ENCODE results near the gene CCNA1.

The CCNA1 gene

DNA sequence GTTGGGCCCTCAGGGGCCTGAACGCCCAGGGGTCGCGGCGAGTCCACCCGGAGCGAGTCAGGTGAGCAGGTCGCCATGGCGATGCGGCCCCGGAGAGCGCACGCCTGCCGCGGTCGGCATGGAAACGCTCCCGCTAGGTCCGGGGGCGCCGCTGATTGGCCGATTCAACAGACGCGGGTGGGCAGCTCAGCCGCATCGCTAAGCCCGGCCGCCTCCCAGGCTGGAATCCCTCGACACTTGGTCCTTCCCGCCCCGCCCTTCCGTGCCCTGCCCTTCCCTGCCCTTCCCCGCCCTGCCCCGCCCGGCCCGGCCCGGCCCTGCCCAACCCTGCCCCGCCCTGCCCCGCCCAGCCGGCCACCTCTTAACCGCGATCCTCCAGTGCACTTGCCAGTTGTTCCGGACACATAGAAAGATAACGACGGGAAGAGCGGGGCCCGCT is at the start of gene CCNA1:
CCNA1 (plus strand) TSS at position 390 of the 439 bp plus-strand sequence. CDS start 562 bp downstream, outside the sequence.
- DNase-seq = peak; percentile 55

DNA sequence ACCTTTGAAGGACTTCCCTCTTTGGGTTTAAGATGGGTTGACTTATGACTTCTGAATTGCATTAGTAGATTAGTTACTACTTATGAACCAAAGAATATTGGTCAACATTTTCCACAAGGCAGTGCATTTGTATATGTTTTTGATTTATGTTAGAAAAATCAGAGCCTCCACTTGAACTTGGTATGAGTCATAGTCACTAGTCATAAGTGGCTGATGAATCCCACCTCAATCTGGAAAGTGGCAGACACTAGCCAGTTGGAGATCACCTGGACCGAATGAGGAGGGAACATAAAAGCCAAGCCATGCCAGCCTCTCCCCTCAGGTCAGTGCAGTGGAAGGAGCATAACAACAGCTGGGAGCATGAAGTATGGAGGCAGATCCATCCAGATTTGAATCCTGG is 46.8 kb upstream of the CCNA1 start:
- no peak for DNase-seq

DNA sequence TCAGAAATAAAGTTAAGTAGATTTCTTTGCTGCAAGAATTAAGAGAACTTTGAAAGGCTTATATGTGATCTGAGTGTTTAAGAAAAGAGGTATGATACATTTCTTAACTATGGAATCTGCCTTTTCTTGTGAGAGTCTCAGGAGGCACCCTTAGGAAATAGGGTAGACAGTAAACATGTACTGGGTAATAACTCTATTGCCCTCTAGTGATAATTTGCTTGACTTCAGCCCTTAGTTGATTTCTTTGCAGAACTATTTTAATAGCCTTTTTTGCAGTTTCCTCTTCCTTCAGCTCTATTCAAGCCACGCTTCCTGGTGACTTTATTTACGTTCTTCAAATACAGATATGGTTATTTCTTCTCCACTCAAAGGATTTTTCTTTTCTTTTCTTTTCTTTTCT is 37.0 kb upstream of the CCNA1 start:
- no peak for DNase-seq

DNA sequence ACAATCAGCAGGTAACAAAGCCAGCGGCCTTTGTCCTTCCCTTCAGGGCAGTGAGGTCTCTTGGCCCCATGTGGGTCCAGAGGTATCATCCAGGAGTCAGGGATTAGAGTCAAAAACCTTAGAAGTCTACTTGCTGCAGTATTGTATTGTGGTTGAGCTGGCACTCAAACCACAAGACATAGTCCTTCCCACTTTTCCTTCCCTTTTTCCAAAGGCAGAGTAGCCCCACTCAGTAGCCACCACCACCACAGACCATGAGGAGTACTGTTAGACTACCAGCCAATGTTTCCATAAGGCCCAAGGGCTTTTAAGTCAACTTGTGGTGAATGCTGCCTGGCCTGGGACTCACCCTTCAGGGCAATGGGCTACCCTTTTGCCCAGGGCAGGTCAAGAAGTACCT is 27.1 kb upstream of the CCNA1 start:
- DNase-seq = no peak

DNA sequence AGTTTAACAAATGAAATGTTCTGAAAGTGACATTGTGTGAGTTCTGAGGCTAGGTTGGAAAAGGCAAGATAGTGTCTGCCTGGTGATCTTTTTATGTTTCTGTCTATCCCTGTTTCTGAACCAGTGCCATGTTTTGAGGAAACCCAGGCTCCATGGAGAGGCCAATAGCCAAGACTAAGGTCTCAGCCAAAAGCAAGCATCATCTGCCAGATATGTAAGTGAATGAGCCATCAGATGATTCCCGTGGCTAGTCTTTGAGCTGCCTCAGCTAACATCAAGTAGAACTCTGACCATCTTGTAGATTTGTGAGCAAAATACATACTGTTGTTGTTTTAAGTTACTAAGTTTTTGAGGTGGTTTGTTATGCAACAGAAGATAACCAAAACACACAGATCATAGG is 19.6 kb upstream of the CCNA1 start:
- no peak for DNase-seq

DNA sequence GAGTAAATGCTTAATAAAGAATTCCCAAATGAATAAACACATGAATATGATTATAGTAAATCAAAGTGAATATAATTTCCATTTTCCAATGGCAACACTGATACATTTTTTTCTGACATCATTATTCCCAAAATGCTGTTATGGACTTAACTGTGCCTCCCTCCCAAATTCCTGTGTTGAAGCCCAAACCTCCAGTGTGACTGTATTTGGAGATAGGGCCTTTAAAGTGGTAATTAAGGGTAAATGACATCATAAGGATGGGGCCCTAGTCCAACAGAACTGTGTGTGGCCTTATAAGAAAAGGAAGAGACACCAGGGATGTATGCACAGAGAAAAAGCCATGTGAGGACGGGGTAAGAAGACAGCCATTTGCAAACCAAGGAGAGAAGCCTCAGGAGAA is 19.1 kb upstream of the CCNA1 start:
- DNase-seq = no peak

DNA sequence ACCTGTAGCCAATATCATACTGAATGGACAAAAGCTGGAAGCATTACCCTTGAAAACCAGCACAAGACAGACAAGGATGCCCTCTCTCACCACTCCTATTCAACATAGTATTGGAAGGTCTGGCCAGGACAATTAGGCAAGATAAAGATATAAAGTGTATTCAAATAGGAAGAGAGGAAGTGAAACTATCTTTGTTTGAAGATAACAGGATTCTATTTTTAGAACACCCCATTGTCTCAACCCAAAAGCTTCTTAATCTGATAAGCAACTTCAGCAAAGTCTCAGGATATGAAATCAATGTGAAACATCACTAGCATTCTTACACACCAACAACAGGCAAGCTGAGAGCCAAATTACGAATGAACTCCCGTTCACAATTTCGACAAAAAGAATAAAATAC is 17.8 kb upstream of the CCNA1 start:
- no peak for DNase-seq

DNA sequence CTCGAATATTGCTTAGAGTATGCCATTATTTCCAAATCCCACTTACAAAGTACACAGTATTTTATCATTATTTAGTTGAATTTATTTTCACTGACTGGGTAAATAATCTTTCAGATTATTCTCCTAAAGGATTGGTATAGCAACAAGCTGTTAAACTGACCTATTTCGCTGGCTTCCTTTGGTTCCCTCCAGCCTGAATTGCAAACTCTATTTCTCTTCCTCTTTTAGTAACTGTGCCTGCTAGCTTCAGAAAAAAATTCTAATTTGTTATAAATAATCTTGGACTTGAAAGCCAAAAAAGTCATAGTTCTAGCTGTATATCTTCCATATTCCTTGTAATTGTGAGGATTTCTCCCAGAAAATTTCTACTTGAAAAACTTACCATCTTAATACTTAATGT is 15.0 kb upstream of the CCNA1 start:
- no peak for DNase-seq

DNA sequence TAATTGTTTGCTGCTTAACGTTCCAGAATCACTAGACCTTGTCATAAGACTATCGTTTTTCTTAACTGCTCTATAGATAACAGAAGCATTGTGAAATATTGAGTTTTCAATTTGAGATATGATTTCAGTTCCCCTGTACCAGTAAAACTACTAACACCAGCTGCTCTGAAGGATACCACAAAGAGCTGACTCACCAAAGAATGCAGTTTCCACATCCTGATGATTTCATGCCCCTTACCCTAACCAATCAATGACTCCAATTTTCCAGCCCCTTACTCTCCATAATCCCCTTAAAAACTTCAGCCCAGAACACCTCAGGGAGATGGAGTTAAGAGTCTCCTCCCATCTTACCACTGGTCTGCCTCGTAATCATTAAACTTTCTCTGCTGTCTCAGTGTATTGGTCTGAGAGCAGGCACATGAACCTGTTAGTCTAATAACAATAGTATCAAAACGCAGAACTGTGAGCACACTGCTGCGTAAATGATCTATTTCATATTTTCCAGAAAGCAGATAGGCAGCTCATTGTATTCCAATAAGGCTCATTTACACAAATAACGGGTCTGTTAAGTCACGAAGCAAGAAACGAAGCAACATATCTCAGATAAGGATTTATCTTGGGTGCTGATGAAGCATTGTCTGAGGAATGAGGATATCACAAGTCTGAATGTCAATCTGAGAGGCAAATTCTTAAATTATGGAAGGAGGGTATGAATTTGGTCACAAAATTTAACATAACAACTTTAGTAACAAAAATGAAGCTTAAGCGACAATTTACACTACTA is 14.1 kb upstream of the CCNA1 start:
- no peak for DNase-seq

DNA sequence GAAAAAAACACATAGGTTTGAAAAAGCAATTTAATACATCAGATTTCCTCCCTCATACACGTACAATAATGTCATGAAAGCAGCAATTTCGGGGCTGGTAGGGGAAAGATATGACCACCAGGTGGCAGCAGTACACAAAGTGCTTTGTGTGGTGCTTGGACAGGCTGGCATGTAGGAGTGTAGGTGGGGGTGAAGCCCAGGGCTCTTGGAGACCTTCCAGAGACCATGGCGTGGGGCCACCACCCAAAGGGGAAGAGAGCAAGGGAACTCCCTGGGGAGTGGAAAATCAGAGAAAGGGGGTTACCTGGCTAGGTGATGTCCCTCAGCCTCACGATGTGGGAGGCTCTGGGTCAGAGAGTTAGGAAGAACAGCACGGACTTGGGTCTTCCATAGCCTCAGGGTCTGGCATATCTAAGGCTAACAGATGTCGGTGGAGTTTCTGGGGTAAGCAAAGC is 11.8 kb upstream of the CCNA1 start:
- peak; percentile 55 for DNase-seq

DNA sequence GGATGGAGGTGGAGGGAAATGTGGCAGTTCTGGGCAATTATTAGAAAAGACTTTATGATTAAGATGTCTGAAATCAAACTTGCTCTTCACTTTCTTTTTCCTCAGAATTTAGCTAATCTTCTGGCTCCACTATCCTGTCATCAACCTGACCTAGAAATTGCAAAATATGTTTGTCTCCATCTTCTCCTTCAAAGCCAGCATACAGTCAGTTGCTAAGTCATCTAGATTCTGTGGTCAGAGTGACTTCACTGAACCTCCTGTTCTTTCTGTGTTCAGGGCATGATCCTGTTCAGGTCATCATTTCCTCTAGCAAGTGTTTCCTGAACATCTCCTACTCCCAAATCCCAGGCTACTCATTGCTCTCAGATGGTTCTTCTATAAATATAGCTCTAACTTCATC is 10.8 kb upstream of the CCNA1 start:
- no peak for DNase-seq

DNA sequence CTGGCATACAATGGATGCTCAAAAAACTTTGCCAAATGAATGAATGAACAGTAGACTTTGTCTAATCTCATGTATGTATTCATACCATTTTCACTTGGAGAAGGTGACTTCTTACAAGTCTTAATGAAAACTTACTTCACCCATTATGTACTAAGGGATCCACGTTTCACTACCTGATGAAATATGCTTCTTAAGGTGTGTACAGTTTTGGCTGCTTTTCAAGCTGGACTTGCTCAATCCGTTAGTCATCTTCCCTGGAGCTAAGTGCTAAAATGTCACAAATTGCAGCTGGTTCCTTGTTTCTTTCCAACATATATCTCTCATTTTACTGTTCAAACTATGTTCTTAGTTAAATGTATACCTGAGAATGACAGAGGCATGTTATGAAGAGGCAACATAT is 4.2 kb upstream of the CCNA1 start:
- DNase-seq = no peak

DNA sequence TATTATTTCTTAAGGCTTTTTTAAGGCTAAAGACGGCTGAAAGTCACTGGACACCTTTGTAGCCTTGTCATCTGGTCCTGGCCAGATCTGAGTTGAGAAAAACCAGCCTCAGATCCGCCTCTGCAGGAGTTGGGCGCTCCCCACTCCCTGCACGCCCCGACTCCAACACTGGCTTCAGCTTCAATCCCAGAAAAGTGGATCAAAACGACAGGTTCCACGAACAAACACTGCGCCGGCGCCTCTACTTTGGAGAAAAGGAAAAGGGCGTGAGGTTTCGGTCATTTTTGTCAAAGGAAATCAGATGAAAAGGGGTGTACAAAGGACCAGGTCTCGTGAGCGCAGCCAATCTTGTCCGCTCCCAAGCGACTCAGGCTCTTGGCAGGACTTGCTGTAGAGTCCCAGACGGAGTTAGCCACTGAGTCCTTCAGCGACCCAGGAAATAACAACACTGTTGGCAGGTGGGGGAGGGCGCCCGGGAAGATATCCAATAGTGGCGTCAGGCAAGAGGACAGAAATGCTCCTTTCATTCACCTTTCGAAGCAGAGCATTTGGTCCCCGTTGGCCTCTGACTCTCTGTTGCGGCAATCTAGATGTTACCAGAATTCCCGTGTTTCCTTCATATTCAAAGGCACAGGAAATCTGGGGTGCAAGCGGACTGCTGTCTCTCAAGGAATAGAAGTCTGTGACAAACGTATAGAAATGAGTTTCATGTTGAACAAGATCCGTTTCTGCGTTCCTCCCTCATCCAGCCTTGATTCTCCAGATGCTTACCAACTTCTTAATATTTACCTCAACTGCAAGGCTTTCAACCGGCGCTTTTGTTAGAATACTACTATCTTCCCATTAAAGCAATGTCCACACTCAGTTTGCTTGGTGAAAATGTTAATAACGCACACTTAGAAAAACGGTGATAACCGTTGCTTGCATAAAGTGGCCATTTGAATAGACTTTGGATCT is 1.8 kb upstream of the CCNA1 start:
- no peak for DNase-seq

DNA sequence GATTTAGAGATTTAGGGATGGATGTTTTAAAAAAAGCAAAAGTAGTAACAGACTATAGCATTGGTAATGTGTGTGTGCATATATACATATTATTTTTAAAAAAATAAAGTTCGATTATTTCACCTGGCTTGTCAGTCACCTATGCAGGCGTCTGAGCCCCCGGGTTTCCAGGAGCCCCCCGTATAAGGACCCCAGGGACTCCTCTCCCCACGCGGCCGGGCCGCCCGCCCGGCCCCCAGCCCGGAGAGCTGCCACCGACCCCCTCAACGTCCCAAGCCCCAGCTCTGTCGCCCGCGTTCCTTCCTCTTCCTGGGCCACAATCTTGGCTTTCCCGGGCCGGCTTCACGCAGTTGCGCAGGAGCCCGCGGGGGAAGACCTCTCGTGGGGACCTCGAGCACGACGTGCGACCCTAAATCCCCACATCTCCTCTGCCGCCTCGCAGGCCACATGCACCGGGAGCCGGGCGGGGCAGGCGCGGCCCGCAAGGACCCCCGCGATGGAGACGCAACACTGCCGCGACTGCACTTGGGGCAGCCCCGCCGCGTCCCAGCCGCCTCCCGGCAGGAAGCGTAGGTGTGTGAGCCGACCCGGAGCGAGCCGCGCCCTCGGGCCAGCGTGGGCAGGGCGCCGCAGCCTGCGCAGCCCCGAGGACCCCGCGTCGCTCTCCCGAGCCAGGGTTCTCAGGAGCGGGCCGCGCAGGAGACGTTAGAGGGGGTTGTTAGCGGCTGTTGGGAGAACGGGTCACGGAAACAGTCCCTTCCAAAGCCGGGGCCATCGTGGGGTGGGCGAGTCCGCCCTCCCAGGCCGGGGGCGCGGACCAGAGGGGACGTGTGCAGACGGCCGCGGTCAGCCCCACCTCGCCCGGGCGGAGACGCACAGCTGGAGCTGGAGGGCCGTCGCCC is 840 bp upstream of the CCNA1 start:
- DNase-seq = peak; percentile 36

DNA sequence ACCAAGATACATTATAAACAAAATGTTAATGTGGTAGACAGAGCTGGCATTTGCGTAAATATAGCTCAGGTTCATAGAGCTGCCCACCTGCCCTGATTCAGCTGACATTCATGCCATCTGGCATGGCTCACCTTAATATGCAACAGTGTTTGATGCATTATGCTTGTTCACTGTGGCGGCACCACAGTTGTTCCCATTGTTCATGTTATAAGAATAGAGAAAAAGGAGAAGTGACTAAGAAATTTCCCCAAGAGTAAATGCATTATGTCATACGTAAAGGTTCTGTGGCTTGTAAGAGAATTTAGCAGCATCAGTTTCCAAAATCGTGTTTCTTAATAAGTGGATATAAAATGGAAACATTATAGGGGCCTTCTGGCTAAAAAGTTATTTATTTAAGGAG is 4.5 kb downstream of the CCNA1 start:
- no peak for DNase-seq

DNA sequence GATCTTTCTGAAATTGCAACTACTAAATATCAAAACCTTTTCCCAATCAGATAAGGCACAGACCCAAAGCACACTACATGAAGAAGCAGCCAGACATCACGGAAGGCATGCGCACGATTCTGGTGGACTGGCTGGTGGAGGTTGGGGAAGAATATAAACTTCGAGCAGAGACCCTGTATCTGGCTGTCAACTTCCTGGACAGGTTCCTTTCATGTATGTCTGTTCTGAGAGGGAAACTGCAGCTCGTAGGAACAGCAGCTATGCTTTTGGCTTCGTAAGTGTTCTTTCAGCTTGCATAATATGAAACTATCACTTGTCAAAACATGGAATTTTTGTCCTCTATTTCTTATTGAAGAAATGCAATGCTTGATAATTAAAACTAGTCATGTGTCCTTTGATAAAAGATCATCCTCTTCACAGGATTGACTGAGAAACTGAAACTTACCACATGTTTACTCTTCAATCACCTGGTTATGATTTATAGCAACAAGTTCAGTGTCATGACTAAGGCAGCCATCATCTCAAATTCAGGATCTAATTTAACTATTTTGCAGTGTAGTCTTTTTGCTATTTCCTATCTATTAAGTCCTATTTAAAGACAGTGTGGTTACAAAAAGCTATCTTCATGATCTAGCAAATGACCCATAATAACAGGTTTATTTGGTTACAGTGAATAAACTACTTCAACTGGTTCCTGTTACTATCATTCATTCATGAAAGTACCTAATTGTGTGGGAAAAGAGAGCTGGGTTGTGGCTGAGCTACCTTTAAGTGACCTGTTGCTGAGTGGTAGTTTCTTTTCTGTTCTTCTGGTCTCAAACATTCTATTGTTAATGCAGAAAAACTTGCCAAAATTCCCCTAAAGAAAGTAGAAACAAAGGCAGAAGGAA is 6.5 kb downstream of the CCNA1 start:
- DNase-seq = no peak

DNA sequence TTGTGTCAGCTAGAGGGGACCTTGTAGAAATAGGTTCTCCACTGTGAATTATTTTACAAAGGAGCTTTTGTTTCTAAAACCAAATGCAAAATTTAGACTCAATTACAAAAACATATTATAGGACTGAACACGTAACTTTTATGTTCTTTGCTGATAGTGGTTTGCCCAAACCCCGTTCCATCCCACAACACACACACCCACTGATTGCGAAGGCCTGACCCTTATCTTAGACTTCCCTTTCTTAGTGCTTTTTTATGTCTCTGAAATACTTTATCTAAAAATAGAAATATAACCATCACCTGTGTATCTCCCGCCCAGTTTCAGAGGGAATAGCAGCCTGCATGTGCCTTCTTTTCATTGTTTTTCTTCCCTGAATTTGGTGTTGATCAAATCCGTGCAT is 13.0 kb downstream of the CCNA1 start:
- DNase-seq = no peak

DNA sequence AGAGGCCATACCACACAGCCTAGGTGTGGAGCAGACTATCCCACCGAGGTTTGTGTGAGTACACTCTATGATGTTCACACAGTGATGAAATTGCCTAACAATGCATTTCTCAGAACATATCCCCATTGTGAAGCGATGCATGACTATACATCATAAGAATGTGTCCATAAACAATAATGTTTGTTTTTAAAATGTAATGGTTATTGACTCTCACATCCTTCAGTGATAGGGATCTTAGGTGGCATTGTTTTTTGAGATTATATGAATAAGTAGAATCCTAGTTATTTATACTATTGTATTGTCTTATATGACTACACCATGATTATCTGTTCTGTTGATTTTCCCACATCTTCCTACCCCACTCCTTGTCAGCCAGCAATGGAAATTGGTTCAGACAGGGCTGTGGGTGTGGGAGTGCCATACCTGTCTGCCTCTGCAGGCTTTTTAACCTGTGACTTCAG is 13.6 kb downstream of the CCNA1 start:
- no peak for DNase-seq

DNA sequence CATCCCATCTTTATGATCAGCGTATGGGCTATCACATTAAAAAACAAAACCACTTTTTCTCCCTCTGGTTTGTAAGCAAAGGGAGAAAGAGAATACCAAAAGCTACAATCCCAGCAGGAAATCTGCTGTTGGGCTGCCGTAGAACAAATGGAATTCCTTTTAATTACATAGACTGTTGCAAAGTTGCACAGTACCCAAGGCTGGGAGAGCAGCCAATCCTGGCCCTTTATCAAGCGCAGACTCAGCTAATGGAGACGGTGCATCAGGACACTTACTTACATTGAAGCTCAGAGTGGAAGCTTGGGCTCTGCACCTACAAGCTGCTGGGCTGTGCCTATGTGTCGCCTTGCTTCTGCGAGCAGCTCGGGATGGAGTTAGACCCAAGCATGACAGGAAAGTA is 15.2 kb downstream of the CCNA1 start:
- DNase-seq = no peak

DNA sequence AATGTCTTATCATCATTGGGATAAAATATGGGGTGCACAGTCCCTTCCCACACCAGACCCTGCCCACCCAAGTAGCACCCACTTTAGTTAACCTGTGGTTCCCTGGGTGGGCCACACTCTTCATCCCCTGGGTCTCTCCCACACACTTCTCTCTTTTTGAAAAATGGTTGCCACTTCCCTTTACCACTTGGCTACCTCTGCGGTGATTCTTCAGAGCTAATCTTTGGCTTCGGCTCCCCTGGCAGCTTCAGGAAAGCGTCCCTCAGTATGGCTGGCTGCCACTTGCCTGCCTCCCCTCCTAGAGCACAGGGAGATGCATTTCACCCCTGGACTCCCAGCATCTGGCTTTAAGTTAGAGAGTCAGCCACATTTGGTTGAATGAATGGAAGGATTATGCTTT is 18.2 kb downstream of the CCNA1 start:
- no peak for DNase-seq

DNA sequence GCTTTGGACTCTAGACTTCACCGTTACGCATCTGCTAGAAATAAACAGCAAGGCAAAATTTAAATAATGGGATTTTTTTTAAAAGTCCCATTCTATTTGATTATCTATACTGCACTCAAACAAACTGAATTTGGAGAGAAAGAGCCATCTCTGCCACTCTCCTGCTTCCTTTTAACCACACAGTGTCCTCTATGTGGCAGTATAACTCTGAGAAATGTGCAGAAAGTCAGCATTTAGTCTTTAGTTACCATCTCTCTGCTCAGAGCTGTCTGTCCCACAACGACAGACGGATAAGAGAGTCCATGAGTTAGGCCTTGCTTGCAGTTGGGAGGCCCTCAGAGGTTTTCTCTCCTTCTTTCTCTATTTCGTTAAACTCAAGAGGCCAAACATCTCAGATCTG is 21.2 kb downstream of the CCNA1 start:
- DNase-seq = peak; percentile 8

DNA sequence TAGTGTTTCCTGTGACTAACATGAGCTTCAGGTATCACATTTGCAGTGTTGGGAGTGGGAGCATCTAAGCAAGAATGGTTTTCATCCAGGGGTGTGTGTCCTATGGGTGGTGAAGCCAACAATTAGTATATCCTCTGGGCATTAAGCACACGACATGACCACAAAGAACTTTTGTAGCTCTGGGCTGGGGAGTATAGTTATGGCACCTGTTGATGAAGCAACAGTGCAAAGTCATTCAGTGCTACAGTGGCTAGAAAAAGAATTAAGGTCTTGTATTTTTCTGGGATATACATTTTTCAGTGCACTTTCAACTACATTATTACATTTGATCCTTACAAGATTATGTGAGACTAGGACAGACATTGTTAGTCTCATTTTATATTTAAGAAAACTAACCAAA is 21.8 kb downstream of the CCNA1 start:
- DNase-seq = no peak

Measured in NCI-H345 (cell line).